ENCODE data around the gene CNOT2.

The CNOT2 gene

DNA sequence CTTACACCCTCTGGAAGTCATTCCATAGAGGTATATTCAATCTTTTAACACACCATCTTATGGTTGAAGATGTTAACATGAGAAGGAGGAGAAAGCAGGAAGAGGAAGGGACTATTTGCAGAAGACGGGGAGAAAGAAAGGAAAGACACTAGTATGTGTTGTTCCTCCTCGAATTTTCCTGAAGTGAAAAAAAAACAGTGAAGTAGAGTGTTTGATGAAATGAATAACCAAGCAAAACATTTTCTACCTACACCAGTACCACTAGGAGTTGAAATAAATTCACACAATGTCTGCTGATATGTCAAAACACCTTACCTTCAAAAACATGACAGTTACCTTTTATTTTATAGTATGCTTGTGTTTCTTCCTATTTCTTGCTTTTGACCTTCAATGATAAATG, 1.4 kb upstream of the CNOT2 start:
- no peak for DNase-seq (ENCODE audit: low read depth)
- peak overlapping the region; percentile 92 for H3K4me3 ChIP-seq (ENCODE audit: control insufficient read depth, low read depth, low read length)
- TF ChIP-seq, protein P1, sequence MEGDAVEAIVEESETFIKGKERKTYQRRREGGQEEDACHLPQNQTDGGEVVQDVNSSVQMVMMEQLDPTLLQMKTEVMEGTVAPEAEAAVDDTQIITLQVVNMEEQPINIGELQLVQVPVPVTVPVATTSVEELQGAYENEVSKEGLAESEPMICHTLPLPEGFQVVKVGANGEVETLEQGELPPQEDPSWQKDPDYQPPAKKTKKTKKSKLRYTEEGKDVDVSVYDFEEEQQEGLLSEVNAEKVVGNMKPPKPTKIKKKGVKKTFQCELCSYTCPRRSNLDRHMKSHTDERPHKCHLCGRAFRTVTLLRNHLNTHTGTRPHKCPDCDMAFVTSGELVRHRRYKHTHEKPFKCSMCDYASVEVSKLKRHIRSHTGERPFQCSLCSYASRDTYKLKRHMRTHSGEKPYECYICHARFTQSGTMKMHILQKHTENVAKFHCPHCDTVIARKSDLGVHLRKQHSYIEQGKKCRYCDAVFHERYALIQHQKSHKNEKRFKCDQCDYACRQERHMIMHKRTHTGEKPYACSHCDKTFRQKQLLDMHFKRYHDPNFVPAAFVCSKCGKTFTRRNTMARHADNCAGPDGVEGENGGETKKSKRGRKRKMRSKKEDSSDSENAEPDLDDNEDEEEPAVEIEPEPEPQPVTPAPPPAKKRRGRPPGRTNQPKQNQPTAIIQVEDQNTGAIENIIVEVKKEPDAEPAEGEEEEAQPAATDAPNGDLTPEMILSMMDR (IDR thresholded peaks at IDR 0.05; ENCODE audit: control insufficient read depth, insufficient read depth, low read depth, low read length, missing control alignments): no peak

DNA sequence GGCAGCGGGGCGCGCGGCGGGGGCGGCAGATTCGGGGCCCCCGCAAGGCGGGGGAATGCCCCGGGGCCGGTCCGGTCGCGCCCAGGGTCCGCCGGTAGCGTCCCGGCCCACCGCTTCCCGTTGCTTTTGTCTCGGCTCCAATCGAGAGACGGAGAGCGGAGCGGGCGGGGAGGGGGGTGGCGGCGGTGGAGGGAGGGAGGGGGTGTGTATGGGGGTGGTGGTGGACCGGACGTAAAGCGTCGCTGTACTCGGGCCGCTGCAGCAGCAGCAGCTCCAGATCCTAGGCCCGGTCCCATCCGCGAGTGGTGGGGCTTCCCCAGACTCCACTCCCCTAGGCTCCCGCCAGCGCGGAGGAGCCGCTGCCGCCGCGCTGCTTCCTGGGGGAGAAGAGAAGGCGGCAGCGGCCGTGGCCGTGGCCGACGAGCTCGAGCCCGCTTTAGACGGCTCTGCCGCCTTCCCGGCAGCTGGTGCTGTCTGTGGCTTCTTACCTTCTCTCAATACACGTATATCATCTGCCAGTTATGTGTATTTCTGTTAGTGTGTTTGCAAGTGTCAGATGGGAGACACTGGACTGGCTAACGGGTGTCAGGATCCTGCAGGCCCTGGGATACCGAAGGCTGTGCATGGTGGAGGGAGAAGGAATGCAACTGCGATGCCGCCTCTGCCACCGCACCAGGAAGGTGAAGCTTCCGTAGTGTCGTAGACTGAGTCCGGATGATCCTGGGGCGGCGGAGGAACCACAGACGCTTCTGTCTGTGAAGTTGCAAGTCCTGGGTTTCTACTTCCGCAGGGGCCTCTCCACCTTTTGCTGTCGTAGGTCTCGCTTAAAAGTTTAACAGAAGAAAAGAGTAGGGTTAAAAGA, 508 bp downstream of the CNOT2 start:
- TF ChIP-seq, protein P1 (IDR thresholded peaks at IDR 0.05; ENCODE audit: control insufficient read depth, insufficient read depth, low read depth, low read length, missing control alignments): no peak
- DNase-seq (ENCODE audit: low read depth): no peak
- peak overlapping the region; percentile 92 for H3K4me3 ChIP-seq (ENCODE audit: control insufficient read depth, low read depth, low read length)

DNA sequence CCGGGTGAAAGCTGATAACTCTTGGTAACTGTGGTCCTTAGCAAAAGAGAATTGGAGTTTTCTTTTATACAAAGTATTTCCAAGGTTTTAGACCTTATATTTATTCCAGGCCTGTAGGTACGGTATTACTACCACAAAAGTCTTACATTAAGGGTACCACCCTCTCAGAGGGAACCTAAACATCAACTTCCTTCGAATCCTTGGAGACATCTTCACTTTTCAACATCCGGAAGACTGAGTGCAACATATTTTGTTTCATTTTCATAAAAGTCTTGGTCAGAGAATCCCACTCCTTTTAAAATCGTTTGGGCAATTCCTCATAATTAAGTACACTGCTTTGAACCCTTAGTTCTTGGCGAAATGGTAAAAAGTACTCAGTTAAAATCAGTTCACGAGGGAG, 1.2 kb downstream of the CNOT2 start:
- H3K4me3 ChIP-seq (ENCODE audit: control insufficient read depth, low read depth, low read length): peak overlapping the region; percentile 92
- TF ChIP-seq, protein P1 (IDR thresholded peaks at IDR 0.05; ENCODE audit: control insufficient read depth, insufficient read depth, low read depth, low read length, missing control alignments): no peak
- no peak for DNase-seq (ENCODE audit: low read depth)

DNA sequence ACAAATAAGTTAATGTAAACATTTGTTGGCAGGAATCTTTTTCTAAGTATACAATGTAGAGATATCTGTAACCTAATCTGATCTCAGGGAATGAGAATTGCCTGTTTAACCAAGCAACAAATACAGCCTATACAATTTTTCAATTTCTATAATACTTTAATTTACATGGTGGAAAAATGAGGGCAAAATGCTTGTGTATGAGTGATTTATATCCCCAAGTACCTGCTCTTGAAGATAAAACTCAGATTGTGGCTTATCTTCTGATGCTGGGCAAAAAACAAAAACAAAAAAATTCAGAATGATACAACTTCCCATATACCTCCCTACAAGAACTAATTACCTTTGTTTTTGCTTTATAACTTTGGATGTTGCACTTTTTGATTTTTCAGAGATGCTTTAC, 2.2 kb downstream of the CNOT2 start:
- TF ChIP-seq, protein P1 (IDR thresholded peaks at IDR 0.05; ENCODE audit: control insufficient read depth, insufficient read depth, low read depth, low read length, missing control alignments): no peak
- DNase-seq (ENCODE audit: low read depth): no peak
- H3K4me3 ChIP-seq (ENCODE audit: control insufficient read depth, low read depth, low read length): no peak overlapping the region

DNA sequence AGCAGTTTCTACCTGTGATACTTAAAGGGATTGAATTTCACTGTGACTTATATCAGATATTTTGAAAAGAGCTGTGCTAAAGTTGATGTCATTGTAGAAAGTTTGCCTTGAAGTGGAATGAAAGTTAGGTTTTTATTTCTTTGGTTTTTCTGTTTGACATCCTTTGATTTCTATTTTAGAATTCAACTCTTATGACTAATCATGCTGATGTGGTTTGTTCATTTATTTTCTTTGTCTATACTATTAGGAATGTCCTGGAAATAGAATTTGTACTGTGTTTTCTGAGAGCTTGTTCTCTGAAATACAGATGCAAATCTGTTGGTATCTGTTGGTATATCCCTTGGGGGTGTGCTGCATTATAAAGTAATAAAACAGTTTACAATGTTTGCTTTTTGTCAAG, 3.3 kb downstream of the CNOT2 start:
- TF ChIP-seq, protein P1 (IDR thresholded peaks at IDR 0.05; ENCODE audit: control insufficient read depth, insufficient read depth, low read depth, low read length, missing control alignments): no peak
- no peak overlapping the region for H3K4me3 ChIP-seq (ENCODE audit: control insufficient read depth, low read depth, low read length)
- DNase-seq (ENCODE audit: low read depth): no peak

DNA sequence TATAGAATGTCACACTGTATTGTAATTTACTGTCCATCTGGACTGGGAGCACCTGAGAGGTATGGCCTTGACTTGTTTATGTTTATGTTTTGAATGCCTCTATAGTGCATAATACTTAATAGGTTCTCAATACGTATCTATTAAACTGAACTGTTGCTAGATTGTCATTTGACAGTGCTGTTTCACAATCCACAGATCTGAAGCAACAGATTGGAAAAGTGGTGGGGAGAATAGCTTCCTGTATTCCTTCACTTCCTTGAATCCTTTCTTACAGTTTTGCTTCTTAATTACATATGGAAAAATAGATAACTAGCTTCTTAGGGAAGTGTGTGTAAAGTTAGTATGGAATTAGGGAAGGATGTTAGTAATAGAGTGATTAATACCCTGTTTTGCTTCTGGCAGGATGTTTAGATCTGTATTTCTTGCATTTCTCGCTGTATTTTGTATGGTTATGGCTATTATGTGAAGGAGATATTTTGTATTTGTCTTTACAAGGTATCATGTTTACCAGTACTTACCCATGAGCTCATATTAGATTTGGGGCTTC, 4.5 kb downstream of the CNOT2 start:
- TF ChIP-seq, protein P1 (IDR thresholded peaks at IDR 0.05; ENCODE audit: control insufficient read depth, insufficient read depth, low read depth, low read length, missing control alignments): no peak
- DNase-seq (ENCODE audit: low read depth): no peak
- no peak overlapping the region for H3K4me3 ChIP-seq (ENCODE audit: control insufficient read depth, low read depth, low read length)

All from AG09309 (cell line).